Activated CD8-positive, alpha-beta T cell treated with anti-CD3 and anti-CD28 coated beads for 36 hours (primary cell): ENCODE results near the gene KLHL1. TPM values are rescaled to one million over a fixed set of nuclear protein-coding genes. Genes with fewer than 3 reads are reported as not detected.

Source experiments
- ATAC-seq: fragments of 200-7000 bp; cut with Tn5 transposase; one replicate; pipeline ENCODE4 v1.10.0; 2021; ENCODE audit warnings: mild to moderate bottlenecking, moderate library complexity
- CTCF ChIA-PET: fragments of 350-600 bp; sonication (Branson Sonifier 250); formaldehyde crosslinking; loops from one replicate; lab custom pipeline; 2021; ENCODE audit warnings: antibody characterized with exemption; lab: Charles Lee
- POLR2A ChIA-PET: fragments of 350-600 bp; sonication (Branson Sonifier 250); formaldehyde crosslinking; loops from one replicate; lab custom pipeline; 2021; ENCODE audit warnings: antibody characterized with exemption; lab: Charles Lee
- DNase-seq: peaks from one replicate; pipeline ENCODE4 v3.0.0-alpha.2; 2020
- H3K27ac Mint-ChIP-seq: one replicate; pipeline ENCODE4 v1.8.0; 2021; ENCODE audit warnings: mild to moderate bottlenecking, mixed read lengths
- H3K27me3 Mint-ChIP-seq: one replicate; pipeline ENCODE4 v1.8.0; 2021; ENCODE audit warnings: mixed read lengths
- H3K36me3 Mint-ChIP-seq: one replicate; pipeline ENCODE4 v1.8.0; 2021; ENCODE audit warnings: low read depth, mixed read lengths
- H3K4me1 Mint-ChIP-seq: one replicate; pipeline ENCODE4 v1.8.0; 2021; ENCODE audit warnings: low read depth, mixed read lengths
- H3K4me3 Mint-ChIP-seq: one replicate; pipeline ENCODE4 v1.8.0; 2021; ENCODE audit warnings: mild to moderate bottlenecking, moderate library complexity, mixed read lengths
- H3K9me3 Mint-ChIP-seq: one replicate; pipeline ENCODE4 v1.8.0; 2021; ENCODE audit warnings: mixed read lengths
- CTCF ChIP-seq: fragments of 200-600 bp; IDR thresholded peaks from one replicate; pipeline ENCODE4 v1.8.0; 2022; ENCODE audit warnings: antibody characterized with exemption, mild to moderate bottlenecking
- intact Hi-C: fragments of 100-400 bp; cut with micrococcal nuclease; formaldehyde crosslinking; loops from one replicate; pipeline ENCODE4 v1.10.0; 2022
- total RNA-seq, 2 experiments: library from RNA; stranded (reverse); gene quantifications; one replicate each; pipeline ENCODE4 v1.2.3, GENCODE V29; 2021

KLHL1 gene
- total RNA-seq, 2 experiments from 2014 or later, result not detected

- POLR2A ChIA-PET, result no interaction called here
- no peak for ATAC-seq
Measured at GRCh38 chr13:69793783-69794453, 314.3 kb downstream of the KLHL1 start.

GRCh38 chr13:69776937-69777336, 331.3 kb downstream of the KLHL1 start:
- H3K4me1 Mint-ChIP-seq, result no peaks in the 10 kb centered on the region
- POLR2A ChIA-PET, result no interaction called here
- CTCF ChIA-PET, result no interaction called here

More at GRCh38 chr13:69793783-69794453, 314.3 kb downstream of the KLHL1 start:
- no peak overlapping the region for H3K27ac Mint-ChIP-seq
- DNase-seq, result no peak
- no peaks in the 10 kb centered on the region for H3K4me1 Mint-ChIP-seq
- H3K4me3 Mint-ChIP-seq, result no peak overlapping the region
- no peaks in the 10 kb centered on the region for H3K36me3 Mint-ChIP-seq
- intact Hi-C loops, result no loop called here
- H3K27me3 Mint-ChIP-seq, result no peaks in the 10 kb centered on the region
- TF ChIP-seq CTCF, result no peak
- peaks cover 4% of the 10 kb centered on the region for H3K9me3 Mint-ChIP-seq
- CTCF ChIA-PET, result no interaction called here

GRCh38 chr13:69769608-69770007, 338.6 kb downstream of the KLHL1 start:
- DNase-seq, result no peak
- no peak for TF ChIP-seq CTCF
- Mint-ChIP-seq H3K27ac (no peak overlapping the region), H3K36me3 (no peaks in the 10 kb centered on the region), H3K9me3 (peaks cover 11% of the 10 kb centered on the region), H3K4me3 (no peak overlapping the region), H3K4me1 (no peaks in the 10 kb centered on the region), H3K27me3 (no peaks in the 10 kb centered on the region)
- no peak for ATAC-seq
- intact Hi-C loops, result no loop called here
- ChIA-PET POLR2A (no interaction called here), CTCF (no interaction called here)

More at GRCh38 chr13:69776937-69777336, 331.3 kb downstream of the KLHL1 start:
- ATAC-seq (no peak), DNase-seq (no peak)
- H3K27me3 Mint-ChIP-seq, result no peaks in the 10 kb centered on the region
- no peak overlapping the region for H3K27ac Mint-ChIP-seq
- intact Hi-C loops, result no loop called here
- no peak overlapping the region for H3K4me3 Mint-ChIP-seq
- no peak for TF ChIP-seq CTCF
- H3K9me3 Mint-ChIP-seq, result peaks cover 4% of the 10 kb centered on the region
- H3K36me3 Mint-ChIP-seq, result no peaks in the 10 kb centered on the region

GRCh38 chr13:69761581-69761980, 346.7 kb downstream of the KLHL1 start:
- no peaks in the 10 kb centered on the region for H3K4me1 Mint-ChIP-seq
- no peak overlapping the region for H3K4me3 Mint-ChIP-seq
- DNase-seq, result no peak
- no peak overlapping the region for H3K27ac Mint-ChIP-seq
- ATAC-seq, result no peak
- CTCF ChIA-PET, result no interaction called here
- H3K27me3 Mint-ChIP-seq, result no peaks in the 10 kb centered on the region
- intact Hi-C loops, result no loop called here
- H3K9me3 Mint-ChIP-seq, result peaks cover 12% of the 10 kb centered on the region
- POLR2A ChIA-PET, result no interaction called here
- no peak for TF ChIP-seq CTCF
- H3K36me3 Mint-ChIP-seq, result no peaks in the 10 kb centered on the region

- DNase-seq (no peak), ATAC-seq (no peak)
- Mint-ChIP-seq H3K4me3 (no peak overlapping the region), H3K27me3 (no peaks in the 10 kb centered on the region), H3K36me3 (no peaks in the 10 kb centered on the region), H3K27ac (no peak overlapping the region), H3K4me1 (no peaks in the 10 kb centered on the region), H3K9me3 (peaks cover 3% of the 10 kb centered on the region)
- intact Hi-C loops, result no loop called here
- ChIA-PET POLR2A (no interaction called here), CTCF (no interaction called here)
- TF ChIP-seq CTCF, result no peak
Measured at GRCh38 chr13:69755101-69755500, 353.2 kb downstream of the KLHL1 start.
